ENCODE data around the gene CCDC196. TPM values are rescaled to one million over a fixed set of nuclear protein-coding genes. Genes with fewer than 3 reads are reported as not detected.

The CCDC196 gene
- total RNA-seq, 1 experiment from 2014 or later, result not detected

- no peak for TF ChIP-seq ZNF423 (CRISPR knock-in tag; IDR thresholded peaks at IDR 0.05)
These were observed 993 bp downstream of the CCDC196 start (continued) for GRCh38 chr14:66487164-66487563.

- Mint-ChIP-seq H3K36me3 (no peaks in the 10 kb centered on the region), H3K4me3 (no peak overlapping the region), H3K4me1 (0 out of 2 replicates have a peak, but pooled peaks cover under 1% of the 10 kb centered on the region), H3K9me3 (no peaks in the 10 kb centered on the region), H3K27ac (no peak overlapping the region), H3K27me3 (ENCODE audit: low read depth) (peaks cover 3% of the 10 kb centered on the region; the same call in 1 of the 2 replicates)
- ChIA-PET POLR2A (interaction anchor here (1.2 kb wide), 1 partner anchor 8 kb away, joined by 4 read pairs; no protein-coding TSS in a partner anchor), CTCF (no interaction called here)
- no peak for TF ChIP-seq AFF4 (CRISPR knock-in tag; IDR thresholded peaks at IDR 0.05; ENCODE audit: borderline replicate concordance)
- no peak for TF ChIP-seq SMAD3 (CRISPR knock-in tag; IDR thresholded peaks at IDR 0.05; ENCODE audit: borderline replicate concordance)
- no peak for TF ChIP-seq EMX1 (CRISPR knock-in tag; IDR thresholded peaks at IDR 0.05)
- no peak for TF ChIP-seq OVOL2 (CRISPR knock-in tag; IDR thresholded peaks at IDR 0.05; ENCODE audit: borderline replicate concordance)
- no peak for TF ChIP-seq PREB (CRISPR knock-in tag; IDR thresholded peaks at IDR 0.05; ENCODE audit: borderline replicate concordance)
- no peak for TF ChIP-seq GABPB1 (CRISPR knock-in tag; IDR thresholded peaks at IDR 0.05)
- no peak for TF ChIP-seq ZNF512 (CRISPR knock-in tag; IDR thresholded peaks at IDR 0.05; ENCODE audit: borderline replicate concordance)
- no peak for TF ChIP-seq ZNF423 (CRISPR knock-in tag; IDR thresholded peaks at IDR 0.05)
- TF ChIP-seq MYBL2 (CRISPR knock-in tag; IDR thresholded peaks at IDR 0.05), result no peak
- TF ChIP-seq E2F1 (CRISPR knock-in tag; IDR thresholded peaks at IDR 0.05), result no peak
- TF ChIP-seq E2F4 (CRISPR knock-in tag; IDR thresholded peaks at IDR 0.05; ENCODE audit: borderline replicate concordance, low read depth), result no peak
- TF ChIP-seq ZNF396 (CRISPR knock-in tag; IDR thresholded peaks at IDR 0.05; ENCODE audit: borderline replicate concordance), result no peak
- no peak for TF ChIP-seq NFE2L1 (CRISPR knock-in tag; IDR thresholded peaks at IDR 0.05)
- TF ChIP-seq ZNF671 (CRISPR knock-in tag; IDR thresholded peaks at IDR 0.05), result no peak
- TF ChIP-seq ZNF317 (CRISPR knock-in tag; IDR thresholded peaks at IDR 0.05; ENCODE audit: borderline replicate concordance, low read depth), result no peak
- no peak for TF ChIP-seq IRF2 (CRISPR knock-in tag; IDR thresholded peaks at IDR 0.05; ENCODE audit: borderline replicate concordance, low read depth)
- TF ChIP-seq ELF4 (CRISPR knock-in tag; IDR thresholded peaks at IDR 0.05; ENCODE audit: low read depth), result no peak
- no peak for TF ChIP-seq ZNF138 (CRISPR knock-in tag; conservative IDR thresholded peaks at IDR 0.05)
- no peak for DNase-seq (ENCODE audit: low spot score)
- ATAC-seq, result no peak
These were observed 4.3 kb downstream of the CCDC196 start for GRCh38 chr14:66490143-66491111.

Measured in WTC11 (cell line).